Keratinocyte (primary cell): ENCODE data around the gene C2orf81. TPM values are rescaled to one million over a fixed set of nuclear protein-coding genes. Genes with fewer than 3 reads are reported as not detected.

ENCODE experiments used
- DNase-seq: peaks from one replicate; pipeline ENCODE4 v3.0.0-alpha.2; 2011; ENCODE audit warnings: low read depth, missing footprints, low spot score
- FAIRE-seq: peaks from 2 replicates; lab custom pipeline; 2011; peaks lifted over from hg19 to GRCh38; lab: Jason Lieb, UNC
- H2AFZ ChIP-seq: 2 replicates; pipeline ENCODE4 v1.6.0; 2012; ENCODE audit warnings: low read length, control low read depth, inconsistent platforms; ENCODE audit not compliant: control insufficient read depth
- H3K27ac ChIP-seq: 2 replicates; pipeline ENCODE4 v1.5.1; 2011; ENCODE audit warnings: low read length; ENCODE audit not compliant: control insufficient read depth, insufficient read depth
- H3K27me3 ChIP-seq: 3 replicates; pipeline ENCODE4 v1.6.0; 2011; ENCODE audit warnings: low read length; ENCODE audit not compliant: control insufficient read depth, insufficient read depth; ENCODE audit errors: extremely low read depth
- H3K36me3 ChIP-seq, 2 experiments: 2 replicates in 1 of 2; 3 replicates in 1 of 2; pipeline ENCODE4 v1.5.1; 2011; ENCODE audit warnings: low read length in 2 of 2, mild to moderate bottlenecking in 1 of 2; ENCODE audit not compliant: control insufficient read depth in 2 of 2, insufficient read depth in 2 of 2; ENCODE audit errors: extremely low read depth in 1 of 2
- H3K4me1 ChIP-seq: 3 replicates; pipeline ENCODE4 v1.5.1; 2011; ENCODE audit warnings: low read length; ENCODE audit not compliant: control insufficient read depth, insufficient read depth; ENCODE audit errors: extremely low read depth
- H3K4me2 ChIP-seq: 3 replicates; pipeline ENCODE4 v1.6.0; 2011; ENCODE audit warnings: low read depth, low read length; ENCODE audit not compliant: control insufficient read depth, insufficient read depth; ENCODE audit errors: extremely low read depth
- H3K4me3 ChIP-seq, 3 experiments: fragments of 200-600 bp in 1 of 3; sonication (generic) in 1 of 3; 2 replicates in 2 of 3; 3 replicates in 1 of 3; pipeline ENCODE4 v1.5.1; 2011 to 2016; ENCODE audit warnings: low read length in 3 of 3, mild to moderate bottlenecking in 3 of 3, control low read depth in 2 of 3, inconsistent platforms in 1 of 3, low read depth in 1 of 3, mixed read lengths in 1 of 3, mixed run types in 1 of 3, moderate library complexity in 1 of 3; ENCODE audit not compliant: control insufficient read depth in 2 of 3, insufficient read depth in 2 of 3; ENCODE audit errors: extremely low read depth in 1 of 3
- H3K79me2 ChIP-seq: 2 replicates; pipeline ENCODE4 v1.6.0; 2012; ENCODE audit warnings: low read length; ENCODE audit not compliant: control insufficient read depth, insufficient read depth
- H3K9ac ChIP-seq: 3 replicates; pipeline ENCODE4 v1.6.0; 2011; ENCODE audit warnings: low read length; ENCODE audit not compliant: control insufficient read depth, insufficient read depth; ENCODE audit errors: extremely low read depth
- H3K9me1 ChIP-seq: 3 replicates; pipeline ENCODE4 v1.6.0; 2011; ENCODE audit warnings: low read length; ENCODE audit not compliant: control insufficient read depth, insufficient read depth; ENCODE audit errors: extremely low read depth
- H3K9me3 ChIP-seq: 2 replicates; pipeline ENCODE4 v1.5.1; 2012; ENCODE audit warnings: low read depth, low read length; ENCODE audit not compliant: control insufficient read depth
- H4K20me1 ChIP-seq: 3 replicates; pipeline ENCODE4 v1.6.0; 2011; ENCODE audit warnings: low read length; ENCODE audit not compliant: control insufficient read depth, insufficient read depth; ENCODE audit errors: extremely low read depth
- EZH2 ChIP-seq: IDR thresholded peaks from one replicate; pipeline ENCODE4 v1.6.1; 2012; ENCODE audit warnings: inconsistent platforms, mild to moderate bottlenecking, low read length, moderate library complexity
- dilution Hi-C: fragments of 300-500 bp; cut with MboI; formaldehyde crosslinking; loops from one replicate; pipeline ENCODE4 v1.7.0; 2020; ENCODE audit warnings: low sequenced_read_pairs; ENCODE audit not compliant: extremely low pct_ligation_motif_present
- polyA plus RNA-seq, 5 experiments: library from polyadenylated mRNA; depleted of rRNA in 3 of 5; stranded (reverse) in 3 of 5; stranded (forward) in 1 of 5; unstranded in 1 of 5; fragments of >200 nt; gene quantifications; 1 replicate in 1 of 5; 2 replicates in 3 of 5; 3 replicates in 1 of 5; pipeline versions ENCODE4 v1.2.1 to v1.2.3, GENCODE V29; 2011 to 2012; ENCODE audit warnings: missing spikeins in 2 of 5, low read depth in 1 of 5, low replicate concordance in 1 of 5
- TF ChIP-seq, protein P1 (sequence below), 3 experiments: IDR thresholded peaks in 1 of 3; conservative IDR thresholded peaks in 1 of 3; optimal IDR thresholded peaks in 1 of 3; 2 replicates in 2 of 3; 3 replicates in 1 of 3; pipeline versions ENCODE3 to v1.5.1; 2011; ENCODE audit warnings: low read length in 3 of 3, mild to moderate bottlenecking in 3 of 3, moderate library complexity in 2 of 3, control low read depth in 1 of 3, inconsistent platforms in 1 of 3; ENCODE audit not compliant: insufficient read depth in 2 of 3; ENCODE audit errors: extremely low read depth in 1 of 3

Gene C2orf81
- polyA plus RNA-seq, 1 donor (not counting 4 experiments of a cell fraction or from before 2014, with no cell fraction given): 0.58 TPM

DNA sequence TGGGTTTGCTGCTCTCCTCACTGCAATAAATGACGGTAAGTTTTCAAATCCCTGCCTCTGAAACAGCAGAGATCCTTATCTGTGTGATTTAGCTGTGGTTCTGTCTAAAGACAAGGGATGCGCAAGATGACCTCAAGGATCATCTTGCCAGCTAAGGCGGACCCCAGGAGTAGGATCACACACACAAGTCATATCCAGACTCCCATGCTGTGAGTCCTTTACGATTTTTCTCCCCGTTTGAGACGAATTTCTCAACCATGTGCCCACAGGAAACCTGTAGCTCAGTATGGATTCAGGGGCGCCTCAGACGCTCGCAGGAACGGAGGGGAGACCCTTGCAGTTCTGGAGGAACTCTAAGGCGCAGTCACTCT lies 30.2 kb downstream of the C2orf81 start:
- H3K9ac ChIP-seq: peak overlapping the region; percentile 97
- no peaks in the 10 kb centered on the region for H3K27me3 ChIP-seq
- peak overlapping the region; percentile 93 for H3K4me2 ChIP-seq
- DNase-seq (peak; percentile 9), FAIRE-seq (peak; percentile 72)
- peak overlapping the region; percentile 95 for H2AFZ ChIP-seq
- no peaks in the 10 kb centered on the region for H3K9me1 ChIP-seq
- peaks cover 0 to 6% of the 10 kb centered on the region in 2 experiments for H3K36me3 ChIP-seq
- peaks cover 7% of the 10 kb centered on the region for H4K20me1 ChIP-seq
- TF ChIP-seq EZH2: no peak
- TF ChIP-seq, protein P1, sequence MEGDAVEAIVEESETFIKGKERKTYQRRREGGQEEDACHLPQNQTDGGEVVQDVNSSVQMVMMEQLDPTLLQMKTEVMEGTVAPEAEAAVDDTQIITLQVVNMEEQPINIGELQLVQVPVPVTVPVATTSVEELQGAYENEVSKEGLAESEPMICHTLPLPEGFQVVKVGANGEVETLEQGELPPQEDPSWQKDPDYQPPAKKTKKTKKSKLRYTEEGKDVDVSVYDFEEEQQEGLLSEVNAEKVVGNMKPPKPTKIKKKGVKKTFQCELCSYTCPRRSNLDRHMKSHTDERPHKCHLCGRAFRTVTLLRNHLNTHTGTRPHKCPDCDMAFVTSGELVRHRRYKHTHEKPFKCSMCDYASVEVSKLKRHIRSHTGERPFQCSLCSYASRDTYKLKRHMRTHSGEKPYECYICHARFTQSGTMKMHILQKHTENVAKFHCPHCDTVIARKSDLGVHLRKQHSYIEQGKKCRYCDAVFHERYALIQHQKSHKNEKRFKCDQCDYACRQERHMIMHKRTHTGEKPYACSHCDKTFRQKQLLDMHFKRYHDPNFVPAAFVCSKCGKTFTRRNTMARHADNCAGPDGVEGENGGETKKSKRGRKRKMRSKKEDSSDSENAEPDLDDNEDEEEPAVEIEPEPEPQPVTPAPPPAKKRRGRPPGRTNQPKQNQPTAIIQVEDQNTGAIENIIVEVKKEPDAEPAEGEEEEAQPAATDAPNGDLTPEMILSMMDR (optimal IDR thresholded peaks at IDR 0.05 in 1 of 3, IDR thresholded peaks at IDR 0.05 in 1 of 3, conservative IDR thresholded peaks at IDR 0.05 in 1 of 3; ENCODE audit: extremely low read depth in 1 of 3, insufficient read depth in 2 of 3, low read length in 3 of 3): no peak
- H3K27ac ChIP-seq: peak overlapping the region; percentile 95
- dilution Hi-C loops: no loop called here
- no peaks in the 10 kb centered on the region for H3K9me3 ChIP-seq
- peaks cover 54% of the 10 kb centered on the region for H3K79me2 ChIP-seq
- H3K4me1 ChIP-seq: peaks cover 16% of the 10 kb centered on the region
- H3K4me3 ChIP-seq: peak overlapping the region; percentile 70 to 83 (median 73)

DNA sequence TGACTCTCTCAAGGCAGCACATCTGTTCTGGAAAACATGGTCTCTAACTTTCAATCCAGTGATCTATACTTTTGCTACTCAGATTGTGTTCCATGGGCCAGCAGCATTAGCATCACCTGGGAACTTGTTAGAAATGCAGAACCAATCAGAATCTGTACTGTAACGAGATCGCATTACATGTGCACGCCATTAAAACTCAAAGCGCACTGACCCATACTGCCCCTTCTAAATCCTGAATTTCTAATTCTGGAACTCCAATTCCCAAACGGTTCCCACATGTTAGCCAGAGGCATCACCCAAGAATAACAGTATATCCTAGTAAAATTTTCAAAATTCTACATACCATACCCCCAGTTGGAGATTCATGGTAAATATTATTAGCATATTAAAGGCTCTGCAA lies 30.8 kb downstream of the C2orf81 start:
- Histone ChIP-seq H3K4me1 (peaks cover 16% of the 10 kb centered on the region), H3K27me3 (no peaks in the 10 kb centered on the region), H3K79me2 (peaks cover 59% of the 10 kb centered on the region), H2AFZ (no peak overlapping the region), H4K20me1 (peaks cover 7% of the 10 kb centered on the region), H3K36me3 (peaks cover 0 to 6% of the 10 kb centered on the region in 2 experiments), H3K9ac (peak overlapping the region; percentile 97), H3K9me1 (no peaks in the 10 kb centered on the region), H3K9me3 (no peaks in the 10 kb centered on the region), H3K4me3 (peak overlapping the region; percentile 70 to 83 (median 73)), H3K4me2 (peak overlapping the region; percentile 93), H3K27ac (no peak overlapping the region)
- no peak for FAIRE-seq
- no peak for DNase-seq
- no peak for TF ChIP-seq EZH2
- TF ChIP-seq, protein P1 (optimal IDR thresholded peaks at IDR 0.05 in 1 of 3, IDR thresholded peaks at IDR 0.05 in 1 of 3, conservative IDR thresholded peaks at IDR 0.05 in 1 of 3; ENCODE audit: extremely low read depth in 1 of 3, insufficient read depth in 2 of 3, low read length in 3 of 3): no peak
- dilution Hi-C loops: no loop called here
